Mucosa of rectum (tissue), 2 donors: ENCODE data around the gene TMC5.

Experiments
- H3K27ac ChIP-seq, 2 donors: one replicate each; pipeline ENCODE4 v1.7.0; 2013; ENCODE audit warnings: inconsistent platforms in 2 of 2, low read depth in 2 of 2, low read length in 2 of 2
- H3K27me3 ChIP-seq, 2 donors: one replicate each; pipeline ENCODE4 v1.7.0; 2013; ENCODE audit warnings: low read length in 2 of 2; ENCODE audit not compliant: control insufficient read depth in 2 of 2, insufficient read depth in 2 of 2
- H3K36me3 ChIP-seq, 2 donors: one replicate each; pipeline ENCODE4 v1.7.0; 2013; ENCODE audit warnings: low read length in 2 of 2; ENCODE audit not compliant: control insufficient read depth in 2 of 2, insufficient read depth in 2 of 2
- H3K4me1 ChIP-seq, 2 donors: one replicate each; pipeline ENCODE4 v1.7.0; 2013; ENCODE audit warnings: low read length in 2 of 2, mild to moderate bottlenecking in 1 of 2; ENCODE audit not compliant: control insufficient read depth in 2 of 2, insufficient read depth in 2 of 2
- H3K4me3 ChIP-seq, 2 donors: one replicate each; pipeline ENCODE4 v1.7.0; 2013; ENCODE audit warnings: low read length in 2 of 2
- H3K9ac ChIP-seq, 2 donors: one replicate each; pipeline ENCODE4 v1.7.0; 2013; ENCODE audit warnings: low read length in 2 of 2, low read depth in 1 of 2, mild to moderate bottlenecking in 1 of 2
- H3K9me3 ChIP-seq, 2 donors: one replicate each; pipeline ENCODE4 v1.7.0; 2013; ENCODE audit warnings: low read length in 2 of 2; ENCODE audit not compliant: control insufficient read depth in 2 of 2
- donor health status: healthy.
- donor health status: Normal muscosa, but diverticular disease.

TMC5 gene

DNA sequence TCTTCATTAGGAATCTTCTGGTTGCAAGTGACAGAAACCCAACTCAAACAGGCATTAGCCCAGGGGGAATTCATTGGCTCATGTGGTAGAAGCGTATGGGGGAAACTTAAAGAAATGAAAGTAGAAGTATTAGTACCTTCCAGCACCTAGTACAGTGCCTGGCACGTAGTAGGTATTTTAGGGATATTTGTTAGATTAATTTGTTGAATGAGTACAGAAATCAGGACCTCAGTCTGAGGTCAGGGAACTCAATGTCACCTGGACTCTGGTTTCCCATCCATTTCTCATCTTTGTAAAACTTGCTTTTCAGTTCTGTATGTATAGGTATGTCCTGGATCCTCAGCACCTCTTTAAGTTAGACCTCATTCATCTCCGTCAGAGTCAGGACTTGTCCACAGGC lies 32.5 kb downstream of the TMC5 start:
- Histone ChIP-seq H3K36me3 (peaks cover 6 to 30% of the 10 kb centered on the region in 2 donors), H3K27me3 (peaks cover 0 to 4% of the 10 kb centered on the region in 2 donors), H3K9me3 (no peaks in the 10 kb centered on the region), H3K4me3 (no peak overlapping the region), H3K9ac (no peak overlapping the region), H3K27ac (no peak overlapping the region), H3K4me1 (no peaks in the 10 kb centered on the region)

- H3K9ac ChIP-seq: no peak overlapping the region
- no peaks in the 10 kb centered on the region for H3K9me3 ChIP-seq
- H3K36me3 ChIP-seq: peaks cover 28 to 44% of the 10 kb centered on the region in 2 donors
- peaks cover 0 to 7% of the 10 kb centered on the region in 2 donors for H3K4me1 ChIP-seq
- no peaks in the 10 kb centered on the region for H3K27me3 ChIP-seq
- no peak overlapping the region for H3K4me3 ChIP-seq
- no peak overlapping the region for H3K27ac ChIP-seq
Measured at GRCh38 chr16:19458722-19459379, 41.2 kb downstream of the TMC5 start.

DNA sequence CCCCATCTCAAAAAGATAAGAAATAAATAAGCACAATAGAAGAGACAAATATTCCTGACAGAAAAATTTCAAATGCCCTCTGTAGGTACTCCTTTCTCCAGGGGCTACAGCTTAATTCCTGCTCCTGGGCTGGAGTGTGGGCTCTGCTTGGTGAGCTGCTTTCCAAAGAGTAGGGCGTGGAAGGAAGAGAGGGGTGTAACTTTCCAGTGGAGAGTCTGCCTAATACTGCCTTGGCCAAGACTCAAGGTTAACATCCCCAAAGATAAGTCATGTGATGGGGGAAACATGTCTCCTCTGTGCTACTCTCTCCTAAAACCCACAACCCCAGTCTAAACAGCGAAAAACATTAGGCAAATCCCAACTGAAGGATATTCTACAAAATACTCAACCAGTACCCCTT lies 42.7 kb downstream of the TMC5 start:
- H3K9ac ChIP-seq: no peak overlapping the region
- H3K4me3 ChIP-seq: no peak overlapping the region
- H3K36me3 ChIP-seq: peaks cover 35 to 47% of the 10 kb centered on the region in 2 donors
- no peaks in the 10 kb centered on the region for H3K27me3 ChIP-seq
- H3K9me3 ChIP-seq: no peaks in the 10 kb centered on the region
- no peak overlapping the region for H3K27ac ChIP-seq
- peaks cover 0 to 9% of the 10 kb centered on the region in 2 donors for H3K4me1 ChIP-seq

- Histone ChIP-seq H3K36me3 (peaks cover 39 to 46% of the 10 kb centered on the region in 2 donors), H3K4me1 (peaks cover 0 to 9% of the 10 kb centered on the region in 2 donors), H3K9me3 (no peaks in the 10 kb centered on the region), H3K27me3 (no peaks in the 10 kb centered on the region), H3K9ac (no peak overlapping the region), H3K27ac (peak overlapping the region; percentile 11 to 67), H3K4me3 (no peak overlapping the region)
Measured at GRCh38 chr16:19463468-19464315, 46.0 kb downstream of the TMC5 start.

GRCh38 chr16:19468300-19468699 lies 50.6 kb downstream of the TMC5 start:
- Histone ChIP-seq H3K9me3 (no peaks in the 10 kb centered on the region), H3K4me3 (no peak overlapping the region), H3K4me1 (peaks cover 0 to 4% of the 10 kb centered on the region in 2 donors), H3K27ac (no peak overlapping the region), H3K27me3 (no peaks in the 10 kb centered on the region), H3K36me3 (peaks cover 33 to 41% of the 10 kb centered on the region in 2 donors), H3K9ac (no peak overlapping the region)

- H3K9ac ChIP-seq: no peak overlapping the region
- no peaks in the 10 kb centered on the region for H3K27me3 ChIP-seq
- no peaks in the 10 kb centered on the region for H3K4me1 ChIP-seq
- no peak overlapping the region for H3K27ac ChIP-seq
- H3K36me3 ChIP-seq: peaks cover 38 to 41% of the 10 kb centered on the region in 2 donors
- H3K4me3 ChIP-seq: no peak overlapping the region
- H3K9me3 ChIP-seq: no peaks in the 10 kb centered on the region
Measured at GRCh38 chr16:19472482-19472881, 54.8 kb downstream of the TMC5 start.

DNA sequence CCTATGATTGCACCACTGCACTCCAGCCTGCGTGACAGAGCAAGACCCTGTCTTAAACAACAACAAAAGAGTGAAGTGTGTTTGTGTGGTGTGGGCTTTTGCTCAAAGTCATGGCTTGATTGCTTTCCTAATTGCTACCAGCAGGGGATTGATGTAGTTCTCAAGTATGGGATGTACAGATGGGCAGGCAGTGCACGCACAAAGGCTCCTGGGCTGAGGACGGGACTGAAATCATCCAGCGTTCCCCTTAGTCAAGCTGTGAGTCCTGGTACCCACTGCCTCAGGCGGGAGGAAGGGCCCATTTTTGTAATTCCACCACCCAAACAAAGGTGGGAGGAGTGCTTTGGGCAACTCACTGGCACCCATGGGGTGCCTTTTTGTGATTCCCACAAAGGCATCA lies 56.9 kb downstream of the TMC5 start:
- Histone ChIP-seq H3K27ac (no peak overlapping the region), H3K36me3 (peaks cover 35 to 49% of the 10 kb centered on the region in 2 donors), H3K9ac (no peak overlapping the region), H3K4me1 (no peaks in the 10 kb centered on the region), H3K27me3 (no peaks in the 10 kb centered on the region), H3K4me3 (no peak overlapping the region), H3K9me3 (no peaks in the 10 kb centered on the region)

DNA sequence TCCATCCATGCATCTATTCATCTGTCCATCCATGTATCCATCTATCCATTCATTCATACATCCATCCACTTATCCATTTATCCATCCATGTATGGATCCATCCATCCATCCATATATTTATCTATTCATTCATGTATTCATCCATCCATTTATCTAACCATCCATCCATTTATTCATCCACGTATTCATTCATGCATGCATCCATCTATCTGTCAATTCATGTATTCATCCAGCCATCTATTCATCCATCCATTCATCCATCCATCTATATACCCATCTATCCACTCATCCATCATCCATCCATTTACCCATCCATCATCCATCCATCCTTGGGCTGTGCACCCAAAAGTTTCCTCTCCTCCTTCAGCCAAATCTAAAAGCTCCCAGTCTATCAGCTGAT lies 60.8 kb downstream of the TMC5 start:
- no peaks in the 10 kb centered on the region for H3K4me1 ChIP-seq
- no peak overlapping the region for H3K27ac ChIP-seq
- H3K9me3 ChIP-seq: no peaks in the 10 kb centered on the region
- H3K9ac ChIP-seq: no peak overlapping the region
- no peaks in the 10 kb centered on the region for H3K27me3 ChIP-seq
- H3K4me3 ChIP-seq: no peak overlapping the region
- H3K36me3 ChIP-seq: peaks cover 31 to 50% of the 10 kb centered on the region in 2 donors

DNA sequence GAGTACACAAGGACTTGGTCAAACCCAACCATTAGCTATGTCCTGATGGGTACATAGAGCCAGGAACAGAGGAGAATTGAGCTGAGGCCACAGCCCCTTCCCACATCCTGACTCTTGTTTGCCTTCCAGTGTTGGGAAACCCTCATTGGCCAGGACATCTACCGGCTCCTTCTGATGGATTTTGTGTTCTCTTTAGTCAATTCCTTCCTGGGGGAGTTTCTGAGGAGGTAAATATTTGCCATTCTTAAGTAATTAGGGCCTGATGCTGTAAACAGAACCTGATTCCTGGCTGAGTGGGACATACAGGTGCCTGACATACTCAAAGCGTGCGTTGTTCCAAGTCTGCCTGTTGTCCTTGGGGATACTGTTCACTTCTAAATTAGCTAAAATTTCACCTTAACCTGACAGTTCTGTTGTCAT lies 61.6 kb downstream of the TMC5 start:
- Histone ChIP-seq H3K36me3 (peaks cover 25 to 46% of the 10 kb centered on the region in 2 donors), H3K4me1 (no peaks in the 10 kb centered on the region), H3K9ac (no peak overlapping the region), H3K27me3 (no peaks in the 10 kb centered on the region), H3K4me3 (no peak overlapping the region), H3K9me3 (no peaks in the 10 kb centered on the region), H3K27ac (no peak overlapping the region)

- no peak overlapping the region for H3K27ac ChIP-seq
- H3K9me3 ChIP-seq: no peaks in the 10 kb centered on the region
- no peak overlapping the region for H3K9ac ChIP-seq
- H3K4me3 ChIP-seq: no peak overlapping the region
- no peaks in the 10 kb centered on the region for H3K27me3 ChIP-seq
- H3K36me3 ChIP-seq: peaks cover 23 to 44% of the 10 kb centered on the region in 2 donors
- H3K4me1 ChIP-seq: no peaks in the 10 kb centered on the region
Measured at GRCh38 chr16:19481296-19481695, 63.6 kb downstream of the TMC5 start.
